HepG2 (cell line): Measurements from ENCODE around the gene ABHD17C. TPM values are rescaled to one million over a fixed set of nuclear protein-coding genes. Genes with fewer than 3 reads are reported as not detected.

Source experiments
- ATAC-seq: fragments of 200-7000 bp; cut with Tn5 transposase; 3 replicates; pipeline ENCODE4 v1.9.1; 2020; ENCODE audit warnings: mild to moderate bottlenecking, moderate library complexity
- BruUV-seq: library from RNA; stranded (reverse); fragments of 400-500 nt; replicated peaks from 2 replicates; lab custom pipeline; 2021; lab: Mats Ljungman, UMichigan
- CTCF ChIA-PET: fragments of 300-600 bp; formaldehyde crosslinking; extraction: SDS; loops from one replicate; lab custom pipeline; 2021; ENCODE audit warnings: low total read pairs, inconsistent platforms, low intra/inter-chr PET ratio; lab: Yijun Ruan, JAX
- POLR2A ChIA-PET: fragments of 350-600 bp; sonication (Branson Sonifier 250); formaldehyde crosslinking; loops from one replicate; lab custom pipeline; 2020; ENCODE audit warnings: antibody characterized with exemption, inconsistent platforms; lab: Yijun Ruan, JAX
- DNase-seq: peaks from one replicate; pipeline ENCODE4 v3.0.0-alpha.2; 2015; ENCODE audit warnings: low spot score
- FAIRE-seq: peaks from 3 replicates; lab custom pipeline; 2011; peaks lifted over from hg19 to GRCh38; lab: Jason Lieb, UNC
- H2AFZ ChIP-seq: one replicate; pipeline ENCODE4 v1.6.1; 2011; ENCODE audit warnings: low read length, inconsistent platforms
- H3K27ac ChIP-seq: fragments of 300-600 bp; 3 replicates; pipeline ENCODE4 v1.8.0; 2011; ENCODE audit warnings: mixed run types, mild to moderate bottlenecking, mixed read lengths, low read length, inconsistent platforms; ENCODE audit not compliant: insufficient read depth; ENCODE audit errors: extremely low read length
- H3K27me3 ChIP-seq, 2 experiments: fragments of 200-600 bp in 1 of 2; 2 replicates in 1 of 2; 3 replicates in 1 of 2; pipeline versions ENCODE4 v1.6.0 to v1.8.0; 2011; ENCODE audit warnings: low read length in 2 of 2, mild to moderate bottlenecking in 2 of 2, moderate library complexity in 2 of 2, inconsistent platforms in 1 of 2; ENCODE audit not compliant: insufficient read depth in 2 of 2, control insufficient read depth in 1 of 2
- H3K36me3 ChIP-seq, 2 experiments: fragments of 200-600 bp in 1 of 2; replicated peaks in 1 of 2; 2 replicates in 1 of 2; 3 replicates in 1 of 2; pipeline versions ENCODE4 v1.5.1 to v1.8.0; 2011; ENCODE audit warnings: low read length in 2 of 2, inconsistent platforms in 1 of 2; ENCODE audit not compliant: insufficient read depth in 2 of 2, control insufficient read depth in 1 of 2
- H3K4me1 ChIP-seq: 2 replicates; pipeline ENCODE4 v1.5.1; 2012; ENCODE audit warnings: low read length, inconsistent platforms; ENCODE audit not compliant: insufficient read depth
- H3K4me2 ChIP-seq: 2 replicates; pipeline ENCODE4 v1.6.0; 2011; ENCODE audit warnings: low read depth, low read length, inconsistent platforms
- H3K4me3 ChIP-seq, 3 experiments: fragments of 200-600 bp in 1 of 3; sonication (generic), shearing (Covaris generic) in 1 of 3; replicated peaks in 1 of 3; 2 replicates each; pipeline ENCODE4 v1.5.1; 2011 to 2016; ENCODE audit warnings: low read length in 3 of 3, inconsistent platforms in 2 of 3, low read depth in 2 of 3, mild to moderate bottlenecking in 2 of 3, control low read depth in 1 of 3, mixed read lengths in 1 of 3; ENCODE audit not compliant: insufficient read depth in 1 of 3
- H3K79me2 ChIP-seq: one replicate; pipeline ENCODE4 v1.6.1; 2011; ENCODE audit warnings: low read length, inconsistent platforms; ENCODE audit not compliant: insufficient read depth
- H3K9ac ChIP-seq: 2 replicates; pipeline ENCODE4 v1.6.0; 2011; ENCODE audit warnings: mild to moderate bottlenecking, low read depth, low read length, inconsistent platforms; ENCODE audit not compliant: insufficient read depth
- H3K9me3 ChIP-seq: 2 replicates; pipeline ENCODE4 v1.5.1; 2012; ENCODE audit warnings: mild to moderate bottlenecking, low read length
- H4K20me1 ChIP-seq: 2 replicates; pipeline ENCODE4 v1.6.0; 2011; ENCODE audit warnings: inconsistent platforms, mild to moderate bottlenecking, low read length, moderate library complexity; ENCODE audit not compliant: insufficient read depth
- ATF2 ChIP-seq: sonication (generic); formaldehyde crosslinking; IDR thresholded peaks from 2 replicates; pipeline ENCODE4 v1.4.0; 2020; ENCODE audit warnings: missing genetic modification reagents
- ATF7 ChIP-seq, 2 experiments: fragments of 450-650 bp in 1 of 2; sonication (generic) in 1 of 2; formaldehyde crosslinking in 1 of 2; IDR thresholded peaks; 2 replicates each; pipeline versions ENCODE4 v1.4.0 to v1.6.1; 2016 to 2020; ENCODE audit warnings: antibody characterized with exemption in 1 of 2, mild to moderate bottlenecking in 1 of 2, missing genetic modification reagents in 1 of 2
- GLI4 ChIP-seq: sonication (generic); formaldehyde crosslinking; IDR thresholded peaks from 2 replicates; pipeline ENCODE4 v1.5.1; 2020; ENCODE audit warnings: missing genetic modification reagents, mild to moderate bottlenecking, moderate library complexity, borderline replicate concordance
- ISL2 ChIP-seq: sonication (generic); formaldehyde crosslinking; IDR thresholded peaks from 2 replicates; pipeline ENCODE4 v1.5.0; 2020; ENCODE audit warnings: missing genetic modification reagents
- KAT8 ChIP-seq: IDR thresholded peaks from 2 replicates; pipeline ENCODE4 v1.6.1; 2016; ENCODE audit warnings: missing genetic modification reagents, missing compliant biosample characterization
- NCOA1 ChIP-seq: sonication (generic); formaldehyde crosslinking; IDR thresholded peaks from 2 replicates; pipeline ENCODE4 v1.9.0; 2021; ENCODE audit warnings: missing genetic modification reagents
- RBM22 ChIP-seq: fragments of 200-400 bp; formaldehyde crosslinking; optimal IDR thresholded peaks from 2 replicates; pipeline ENCODE3; 2017; ENCODE audit warnings: mild to moderate bottlenecking, low read length, moderate library complexity
- SIX1 ChIP-seq: sonication (generic); formaldehyde crosslinking; IDR thresholded peaks from 2 replicates; pipeline ENCODE4 v1.4.0; 2020; ENCODE audit warnings: missing genetic modification reagents, borderline replicate concordance
- TP53 ChIP-seq: sonication (generic); formaldehyde crosslinking; conservative IDR thresholded peaks from 2 replicates; pipeline ENCODE4 v1.4.0; 2020; ENCODE audit warnings: missing genetic modification reagents
- ZBTB2 ChIP-seq: sonication (generic); formaldehyde crosslinking; IDR thresholded peaks from 2 replicates; pipeline ENCODE4 v1.8.0; 2022; ENCODE audit warnings: low read depth, missing genetic modification reagents
- ZNF253 ChIP-seq: sonication (generic); formaldehyde crosslinking; IDR thresholded peaks from 2 replicates; pipeline ENCODE4 v1.8.0; 2022; ENCODE audit warnings: mild to moderate bottlenecking, missing genetic modification reagents, borderline replicate concordance
- ZNF382 ChIP-seq: sonication (generic); formaldehyde crosslinking; IDR thresholded peaks from 2 replicates; pipeline ENCODE4 v1.5.0; 2020; ENCODE audit warnings: missing genetic modification reagents, mild to moderate bottlenecking, borderline replicate concordance
- WGBS: methylation state at CpG from one replicate; pipeline ENCODE4 v1.1.6; 2017; ENCODE audit warnings: low lambda C conversion rate; 5-methylcytosine and 5-hydroxymethylcytosine counted together
- in situ Hi-C: cut with HindIII; loops from 2 replicates; pipeline ENCODE4 v1.10.0; 2017; ENCODE audit warnings: low pct_unique_long_range_greater_than_20kb; ENCODE audit not compliant: extremely low pct_ligation_motif_present
- intact Hi-C: fragments of 100-400 bp; cut with micrococcal nuclease; formaldehyde crosslinking; loops from one replicate; pipeline ENCODE4 v1.10.0; 2022; ENCODE audit not compliant: unreplicated experiment
- polyA plus RNA-seq, 8 experiments: library from polyadenylated mRNA; depleted of rRNA in 3 of 8; stranded (reverse) in 7 of 8; unstranded in 1 of 8; fragments of >200 nt; fragmentation: Illumina TruSeq in 4 of 8; extraction: Trizol in 4 of 8; gene quantifications; 2 replicates each; pipeline versions ENCODE4 v1.2.1 to v1.2.3, GENCODE V29; 2011 to 2016; ENCODE audit warnings: low read depth in 4 of 8, missing spikeins in 1 of 8, mixed read lengths in 1 of 8; ENCODE audit not compliant: insufficient read depth in 1 of 8
- total RNA-seq, 5 experiments: library from RNA; depleted of rRNA; stranded (reverse); fragments of >200 nt; fragmentation: Illumina TruSeq; extraction: Trizol; gene quantifications; 2 replicates each; pipeline ENCODE4 v1.2.3, GENCODE V29; 2016; ENCODE audit warnings: low read depth in 1 of 5

ABHD17C gene
- total and polyA plus RNA-seq, 2 of the 13 experiments (the other 11 are each of a cell fraction or from before 2014, with no cell fraction given) = 2.9 to 3.9 TPM

DNA sequence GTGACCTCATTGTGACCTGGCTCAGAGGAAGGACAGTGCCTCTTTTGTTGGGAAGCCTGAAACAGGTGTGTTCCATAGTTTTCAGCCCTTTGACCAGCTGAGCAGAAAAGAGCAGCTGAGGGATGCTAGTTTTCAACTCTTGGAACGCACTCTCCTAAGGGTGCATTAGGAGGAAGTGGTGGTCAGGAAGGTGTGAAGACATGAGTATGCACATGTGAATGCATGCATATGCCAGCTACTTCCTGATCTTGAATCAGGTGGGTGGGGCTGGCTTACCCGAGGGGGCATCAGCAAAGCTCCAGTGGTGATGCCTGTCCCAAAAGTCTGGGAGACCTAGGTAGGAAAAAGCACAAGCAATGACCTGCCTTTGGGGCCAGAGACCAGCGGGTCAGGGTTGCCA, 60.8 kb downstream of the ABHD17C start:
- DNase-seq = no peak
- no peak overlapping the region for H3K9ac ChIP-seq
- no peak overlapping the region for H3K4me3 ChIP-seq
- no peaks in the 10 kb centered on the region for H3K27me3 ChIP-seq
- CTCF ChIA-PET = no interaction called here
- H3K9me3 ChIP-seq = no peaks in the 10 kb centered on the region
- TF ChIP-seq ZNF382 (CRISPR knock-in tag) = no peak
- TF ChIP-seq SIX1 (CRISPR knock-in tag) = no peak
- no peak for TF ChIP-seq KAT8 (CRISPR knock-in tag)
- no peak for TF ChIP-seq GLI4 (CRISPR knock-in tag)
- TF ChIP-seq ZNF253 = no peak
- TF ChIP-seq ISL2 (CRISPR knock-in tag) = no peak
- no peak for TF ChIP-seq TP53 (CRISPR knock-in tag)
- no peak for TF ChIP-seq ATF2 (CRISPR knock-in tag)
- no peak for TF ChIP-seq RBM22
- TF ChIP-seq ATF7 (IDR thresholded peaks at IDR 0.05) = no peak
- no peak for TF ChIP-seq ATF7 (CRISPR knock-in tag; IDR thresholded peaks at IDR 0.05)
- no peak for TF ChIP-seq NCOA1
- no peak for TF ChIP-seq ZBTB2 (CRISPR knock-in tag)
- H2AFZ ChIP-seq = no peak overlapping the region
- FAIRE-seq = no peak
- H3K4me1 ChIP-seq = no peaks in the 10 kb centered on the region
- no peaks in the 10 kb centered on the region; a peak in 2 of 5 replicates for H3K36me3 ChIP-seq
- in situ Hi-C loops (no loop called here), intact Hi-C loops (no loop called here)
- 93% methylated on average over 3 of the region's 3 CpGs for WGBS
- POLR2A ChIA-PET = no interaction called here
- no peak overlapping the region for H3K4me2 ChIP-seq
- no TSS peak for BruUV-seq
- H3K27ac ChIP-seq = no peak overlapping the region
- H3K79me2 ChIP-seq = no peaks in the 10 kb centered on the region
- ATAC-seq = no peak
- H4K20me1 ChIP-seq = no peaks in the 10 kb centered on the region
